Right cardiac atrium (tissue), 5 donors: Measurements from ENCODE around the gene MCL1. TPM values are rescaled to one million over a fixed set of nuclear protein-coding genes. Genes with fewer than 3 reads are reported as not detected.

Experiments
- ATAC-seq, 2 donors: fragments of 200-7000 bp; cut with Tn5 transposase; one replicate each; pipeline versions ENCODE4 v1.8.0 to v1.9.1; 2020; ENCODE audit warnings: moderate library complexity in 2 of 2, mild to moderate bottlenecking in 1 of 2
- DNase-seq, 3 donors: peaks; one replicate each; pipeline ENCODE4 v3.0.0-alpha.2; 2020
- H3K27ac ChIP-seq: one replicate; pipeline ENCODE4 v1.5.1; 2013; ENCODE audit warnings: mild to moderate bottlenecking, low read length, control low read depth, moderate library complexity
- H3K27me3 ChIP-seq: one replicate; pipeline ENCODE4 v1.6.1; 2013; ENCODE audit not compliant: control insufficient read depth, insufficient read depth
- H3K4me1 ChIP-seq: one replicate; pipeline ENCODE4 v1.6.1; 2013; ENCODE audit warnings: low read length; ENCODE audit not compliant: control insufficient read depth, insufficient read depth
- H3K4me3 ChIP-seq: one replicate; pipeline ENCODE4 v1.5.1; 2013; ENCODE audit warnings: low read length, control low read depth
- H3K9me3 ChIP-seq: one replicate; pipeline ENCODE4 v1.6.1; 2013; ENCODE audit warnings: low read length; ENCODE audit not compliant: control insufficient read depth
- WGBS: extraction: QIAGEN DNeasy Blood & Tissue Kit; methylation state at CpG from one replicate; pipeline ENCODE4 v1.1.7; 2013; 5-methylcytosine and 5-hydroxymethylcytosine counted together
- intact Hi-C, 4 donors: fragments of 100-400 bp; cut with DNase I; formaldehyde crosslinking; loops; one replicate each; pipeline versions ENCODE4 v1.11.0 to v1.14.0; 2022 to 2023
- polyA plus RNA-seq: library from polyadenylated mRNA; stranded (reverse); fragments of 200-250 nt; gene quantifications from one replicate; pipeline ENCODE4 v1.2.3, GENCODE V29; 2013
- total RNA-seq, 4 donors: library from RNA; stranded (reverse); fragmentation: NEBNext Ultra II Directional; extraction: Animal tissue kit (Norgen Biotek cat#: 25700); gene quantifications; one replicate each; pipeline ENCODE4 v1.2.1, GENCODE V29; 2021
- donor health status: healthy with polysubstance abuse.
- donor health status: DM: no; HTN: yes; CAD: no.
- donor health status: DM: no; HTN: no; CAD: no.
- donor health status: DM: no; HTN: yes; CAD: no; lungs with severe emphysema.
- donor health status: DM: yes; HTN: yes; CAD: no.

MCL1 gene
- total and polyA plus RNA-seq, 5 donors = 65.5 to 130 (median 80.0) TPM

DNA sequence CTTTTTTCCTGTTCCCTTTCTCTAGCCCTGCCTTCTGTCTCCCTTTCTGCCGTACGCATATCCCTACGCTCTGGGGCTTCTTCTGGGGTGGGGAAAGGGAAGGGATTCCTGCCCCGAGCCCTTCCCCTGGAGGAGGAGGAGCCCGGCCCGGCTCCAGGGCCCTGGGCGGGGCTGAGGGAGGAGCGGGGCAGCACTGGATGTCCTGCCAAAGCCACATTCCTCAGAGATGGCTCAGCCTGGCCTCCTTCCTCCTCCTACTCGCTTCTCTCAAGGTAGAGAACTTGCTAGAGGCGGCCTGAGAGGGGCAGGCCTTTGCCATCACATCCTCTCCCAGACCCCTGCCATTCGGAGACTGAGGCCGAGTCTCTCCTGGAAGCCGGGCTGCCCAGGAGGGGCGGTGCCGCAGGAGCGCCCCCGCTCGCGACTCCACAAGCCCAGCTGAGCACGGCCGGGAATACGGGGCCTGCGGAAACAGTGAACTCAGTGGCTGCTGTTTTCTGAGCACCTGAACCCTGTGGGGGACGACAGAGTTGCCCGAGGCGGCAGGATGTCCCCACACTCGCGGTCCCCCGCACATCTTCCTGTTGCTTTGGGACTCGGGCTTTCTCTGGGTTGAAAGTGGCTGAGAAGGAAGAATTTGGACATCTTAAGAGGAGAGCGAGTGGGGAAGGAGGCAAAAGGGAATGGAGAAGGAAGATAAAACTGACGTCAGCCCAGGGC lies 18.0 kb downstream of the MCL1 start:
- ATAC-seq = peak; percentile 88 to 91
- Histone ChIP-seq H3K27ac (peak overlapping the region; percentile 97), H3K4me3 (peak overlapping the region; percentile 54), H3K27me3 (no peaks in the 10 kb centered on the region), H3K9me3 (no peaks in the 10 kb centered on the region), H3K4me1 (peaks cover 22% of the 10 kb centered on the region)
- intact Hi-C loops = loop anchor here in 2 of 4 donors (2.0 to 10.0 kb wide), 2 partner anchors 59 to 63 kb away; partner anchors contain the start of gene ENSA (in 1 of the 2)
- DNase-seq = peak; percentile 95 to 97 (median 97)
- WGBS = under 1% methylated on average over 32 of the region's 32 CpGs

DNA sequence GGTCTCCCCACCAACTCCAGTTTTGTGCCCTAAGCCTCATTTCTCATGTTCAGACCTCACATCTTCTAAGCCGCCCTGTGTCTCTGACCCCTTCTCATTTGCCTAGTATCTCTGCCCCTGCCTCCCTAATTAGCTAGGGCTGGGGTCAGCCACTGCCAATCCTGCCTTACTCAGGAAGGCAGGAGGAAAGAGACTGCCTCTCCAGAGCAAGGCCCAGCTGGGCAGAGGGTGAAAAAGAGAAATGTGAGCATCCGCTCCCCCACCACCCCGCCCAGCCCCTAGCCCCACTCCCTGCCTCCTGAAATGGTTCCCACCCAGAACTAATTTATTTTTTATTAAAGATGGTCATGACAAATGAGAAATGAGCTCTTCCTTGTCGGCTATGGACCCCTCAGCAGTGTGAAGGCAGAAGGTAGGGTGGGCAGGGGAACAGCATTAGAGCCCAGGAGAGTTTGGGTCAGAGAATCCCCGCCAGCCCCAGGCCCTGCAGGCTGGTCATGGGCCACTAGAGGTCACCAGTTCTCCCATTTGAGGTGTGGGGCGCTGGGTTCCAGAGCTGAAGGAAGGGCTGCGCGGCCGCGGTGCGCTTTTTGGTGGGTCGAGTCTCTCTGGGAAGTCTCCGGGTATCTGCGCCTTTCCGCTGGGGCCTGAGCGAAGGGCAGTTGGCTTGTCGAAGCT lies 18.7 kb downstream of the MCL1 start:
- intact Hi-C loops = loop anchor here in 2 of 4 donors (2.0 to 10.0 kb wide), 2 partner anchors 60 to 64 kb away; partner anchors contain the start of gene ENSA (in 1 of the 2)
- DNase-seq (peak; percentile 89 to 95 (median 95)), ATAC-seq (peak; percentile 56 to 61)
- 16% methylated on average over 17 of the region's 17 CpGs for WGBS
- Histone ChIP-seq H3K4me1 (peaks cover 22% of the 10 kb centered on the region), H3K4me3 (peak overlapping the region; percentile 54), H3K27ac (peak overlapping the region; percentile 97), H3K9me3 (no peaks in the 10 kb centered on the region), H3K27me3 (no peaks in the 10 kb centered on the region)

DNA sequence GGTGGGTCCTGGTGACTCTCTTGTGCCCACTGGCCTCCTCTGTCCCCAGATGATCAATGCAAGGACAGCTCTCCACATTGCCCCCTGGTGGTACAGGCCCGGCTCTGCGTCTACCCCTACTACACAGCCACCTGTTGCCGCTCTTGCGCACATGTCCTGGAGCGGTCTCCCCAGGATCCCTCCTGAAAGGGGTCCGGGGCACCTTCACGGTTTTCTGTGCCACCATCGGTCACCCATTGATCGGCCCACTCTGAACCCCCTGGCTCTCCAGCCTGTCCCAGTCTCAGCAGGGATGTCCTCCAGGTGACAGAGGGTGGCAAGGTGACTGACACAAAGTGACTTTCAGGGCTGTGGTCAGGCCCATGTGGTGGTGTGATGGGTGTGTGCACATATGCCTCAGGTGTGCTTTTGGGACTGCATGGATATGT lies 19.4 kb downstream of the MCL1 start:
- H3K4me3 ChIP-seq = no peak overlapping the region
- DNase-seq (peak; percentile 79 to 90 (median 84)), ATAC-seq (peak; percentile 5 to 19)
- no peaks in the 10 kb centered on the region for H3K9me3 ChIP-seq
- H3K27me3 ChIP-seq = no peaks in the 10 kb centered on the region
- peak overlapping the region; percentile 97 for H3K27ac ChIP-seq
- peaks cover 22% of the 10 kb centered on the region for H3K4me1 ChIP-seq
- 37% methylated on average over 9 of the region's 9 CpGs for WGBS
- intact Hi-C loops = loop anchor here in 2 of 4 donors (2.0 to 10.0 kb wide), 2 partner anchors 61 to 65 kb away; partner anchors contain the start of gene ENSA (in 1 of the 2)

DNA sequence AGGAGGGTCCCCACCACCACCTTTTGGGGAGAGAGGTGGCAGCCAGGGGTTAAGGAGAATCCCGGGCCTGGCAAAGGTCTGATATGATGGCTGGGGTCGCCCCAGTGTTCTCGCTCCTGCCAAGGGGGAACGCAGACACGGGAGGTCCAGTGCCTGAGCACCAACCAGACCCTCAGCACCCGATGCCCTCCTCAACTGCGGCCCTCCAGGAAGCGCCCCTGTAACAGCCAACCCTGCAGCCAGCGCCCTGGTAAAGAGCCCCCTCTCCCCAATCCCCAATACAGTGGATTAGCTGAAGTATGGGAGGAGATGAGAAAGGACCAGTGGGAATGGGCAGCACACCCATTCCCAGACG lies 19.8 kb downstream of the MCL1 start:
- Histone ChIP-seq H3K9me3 (no peaks in the 10 kb centered on the region), H3K27ac (peak overlapping the region; percentile 3), H3K4me3 (no peak overlapping the region), H3K27me3 (no peaks in the 10 kb centered on the region), H3K4me1 (peaks cover 22% of the 10 kb centered on the region)
- no peak for DNase-seq
- intact Hi-C loops = loop anchor here in 2 of 4 donors (2.0 to 10.0 kb wide), 2 partner anchors 61 to 65 kb away; partner anchors contain the start of gene ENSA (in 1 of the 2)
- WGBS = 71% methylated on average over 10 of the region's 10 CpGs
- no peak for ATAC-seq

DNA sequence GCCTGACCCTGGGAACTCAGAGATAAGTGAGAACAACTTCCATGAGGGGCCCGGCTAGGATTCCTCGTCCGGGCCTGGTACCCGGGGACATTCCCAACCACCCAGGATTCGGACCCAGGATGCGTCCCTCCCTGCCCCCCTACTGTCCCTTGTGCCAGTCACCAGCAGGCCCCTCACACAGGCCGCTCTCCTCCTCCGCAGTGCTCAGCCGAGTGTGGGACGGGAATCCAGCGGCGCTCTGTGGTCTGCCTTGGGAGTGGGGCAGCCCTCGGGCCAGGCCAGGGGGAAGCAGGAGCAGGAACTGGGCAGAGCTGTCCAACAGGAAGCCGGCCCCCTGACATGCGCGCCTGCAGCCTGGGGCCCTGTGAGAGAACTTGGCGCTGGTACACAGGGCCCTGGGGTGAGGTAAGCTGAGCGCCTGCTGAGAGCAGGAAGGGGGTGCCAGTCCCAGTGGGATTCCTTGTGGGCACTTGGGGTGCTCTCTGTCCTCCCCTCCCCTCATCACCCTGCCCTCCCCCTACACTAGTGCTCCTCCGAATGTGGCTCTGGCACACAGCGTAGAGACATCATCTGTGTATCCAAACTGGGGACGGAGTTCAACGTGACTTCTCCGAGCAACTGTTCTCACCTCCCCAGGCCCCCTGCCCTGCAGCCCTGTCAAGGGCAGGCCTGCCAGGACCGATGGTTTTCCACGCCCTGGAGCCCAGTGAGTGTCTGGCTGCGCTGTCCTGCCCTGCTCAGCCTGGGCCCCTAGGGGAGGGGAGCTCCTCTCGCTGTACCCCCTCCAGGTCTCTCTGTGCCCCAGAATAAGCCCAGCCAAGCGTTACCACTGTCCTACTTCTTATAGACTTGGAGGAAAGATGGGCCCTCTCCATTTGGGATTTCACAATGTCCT lies 20.4 kb downstream of the MCL1 start:
- intact Hi-C loops = no loop called here
- WGBS = 60% methylated on average over 28 of the region's 28 CpGs

DNA sequence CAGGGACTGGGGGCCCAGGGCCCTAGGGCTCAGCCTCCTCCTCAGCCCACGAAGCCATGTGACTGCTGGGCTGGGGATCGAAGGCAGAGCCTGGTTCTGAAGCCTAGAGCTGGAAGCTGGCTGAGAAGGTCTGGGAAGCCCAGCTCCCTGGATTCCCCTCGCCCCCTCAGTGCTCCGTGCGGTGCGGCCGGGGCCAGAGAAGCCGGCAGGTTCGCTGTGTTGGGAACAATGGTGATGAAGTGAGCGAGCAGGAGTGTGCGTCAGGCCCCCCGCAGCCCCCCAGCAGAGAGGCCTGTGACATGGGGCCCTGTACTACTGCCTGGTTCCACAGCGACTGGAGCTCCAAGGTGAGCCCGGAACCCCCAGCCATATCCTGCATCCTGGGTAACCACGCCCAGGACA lies 21.1 kb downstream of the MCL1 start:
- Histone ChIP-seq H3K9me3 (no peaks in the 10 kb centered on the region), H3K27ac (no peak overlapping the region), H3K4me3 (no peak overlapping the region), H3K27me3 (no peaks in the 10 kb centered on the region), H3K4me1 (peaks cover 17% of the 10 kb centered on the region)
- ATAC-seq (no peak), DNase-seq (peak in 1 of 3 donors; percentile 49)
- intact Hi-C loops = no loop called here
- 78% methylated on average over 15 of the region's 15 CpGs for WGBS

More for the DNA sequence above, 20.4 kb downstream of the MCL1 start:
- no peaks in the 10 kb centered on the region for H3K27me3 ChIP-seq
- peaks cover 22% of the 10 kb centered on the region for H3K4me1 ChIP-seq
- no peaks in the 10 kb centered on the region for H3K9me3 ChIP-seq
- H3K27ac ChIP-seq = no peak overlapping the region
- no peak overlapping the region for H3K4me3 ChIP-seq
- DNase-seq = peak; percentile 81 to 90 (median 90)
- ATAC-seq = peak; percentile 1 to 14

DNA sequence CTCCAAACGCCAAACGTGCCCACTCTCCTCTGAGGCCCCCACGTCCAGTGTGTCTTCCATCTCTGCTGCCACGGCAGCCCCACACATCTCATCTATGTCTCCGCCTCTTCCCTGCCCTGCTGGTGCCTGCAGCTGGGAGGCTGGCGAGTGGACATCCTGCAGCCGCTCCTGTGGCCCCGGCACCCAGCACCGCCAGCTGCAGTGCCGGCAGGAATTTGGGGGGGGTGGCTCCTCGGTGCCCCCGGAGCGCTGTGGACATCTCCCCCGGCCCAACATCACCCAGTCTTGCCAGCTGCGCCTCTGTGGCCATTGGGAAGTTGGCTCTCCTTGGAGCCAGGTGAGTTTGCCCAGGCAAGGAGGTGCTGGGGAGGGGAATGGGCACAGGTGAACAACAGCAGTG lies 21.6 kb downstream of the MCL1 start:
- Histone ChIP-seq H3K4me3 (no peak overlapping the region), H3K27ac (no peak overlapping the region), H3K27me3 (no peaks in the 10 kb centered on the region), H3K4me1 (peaks cover 15% of the 10 kb centered on the region), H3K9me3 (no peaks in the 10 kb centered on the region)
- ATAC-seq (no peak), DNase-seq (peak in 1 of 3 donors; percentile 51)
- intact Hi-C loops = no loop called here
- 85% methylated on average over 15 of the region's 15 CpGs for WGBS

DNA sequence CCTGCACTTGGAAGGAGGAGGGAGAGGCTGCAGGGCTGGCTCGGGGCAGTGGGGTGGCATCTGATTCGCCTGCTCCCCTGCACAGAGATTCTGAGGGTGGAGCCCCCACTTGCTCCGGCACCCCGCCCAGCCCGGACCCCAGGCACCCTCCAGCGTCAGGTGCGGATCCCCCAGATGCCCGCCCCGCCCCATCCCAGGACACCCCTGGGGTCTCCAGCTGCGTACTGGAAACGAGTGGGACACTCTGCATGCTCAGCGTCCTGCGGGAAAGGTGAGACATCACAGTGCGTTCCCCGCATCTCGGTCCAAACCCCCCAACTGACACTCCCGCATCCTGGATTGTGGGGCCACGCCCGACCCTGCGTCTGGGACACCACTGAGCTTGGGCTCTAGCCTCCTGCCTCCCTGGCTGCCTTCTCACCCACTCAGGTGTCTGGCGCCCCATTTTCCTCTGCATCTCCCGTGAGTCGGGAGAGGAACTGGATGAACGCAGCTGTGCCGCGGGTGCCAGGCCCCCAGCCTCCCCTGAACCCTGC lies 22.3 kb downstream of the MCL1 start:
- H3K27ac ChIP-seq = no peak overlapping the region
- H3K4me1 ChIP-seq = peaks cover 12% of the 10 kb centered on the region

DNA sequence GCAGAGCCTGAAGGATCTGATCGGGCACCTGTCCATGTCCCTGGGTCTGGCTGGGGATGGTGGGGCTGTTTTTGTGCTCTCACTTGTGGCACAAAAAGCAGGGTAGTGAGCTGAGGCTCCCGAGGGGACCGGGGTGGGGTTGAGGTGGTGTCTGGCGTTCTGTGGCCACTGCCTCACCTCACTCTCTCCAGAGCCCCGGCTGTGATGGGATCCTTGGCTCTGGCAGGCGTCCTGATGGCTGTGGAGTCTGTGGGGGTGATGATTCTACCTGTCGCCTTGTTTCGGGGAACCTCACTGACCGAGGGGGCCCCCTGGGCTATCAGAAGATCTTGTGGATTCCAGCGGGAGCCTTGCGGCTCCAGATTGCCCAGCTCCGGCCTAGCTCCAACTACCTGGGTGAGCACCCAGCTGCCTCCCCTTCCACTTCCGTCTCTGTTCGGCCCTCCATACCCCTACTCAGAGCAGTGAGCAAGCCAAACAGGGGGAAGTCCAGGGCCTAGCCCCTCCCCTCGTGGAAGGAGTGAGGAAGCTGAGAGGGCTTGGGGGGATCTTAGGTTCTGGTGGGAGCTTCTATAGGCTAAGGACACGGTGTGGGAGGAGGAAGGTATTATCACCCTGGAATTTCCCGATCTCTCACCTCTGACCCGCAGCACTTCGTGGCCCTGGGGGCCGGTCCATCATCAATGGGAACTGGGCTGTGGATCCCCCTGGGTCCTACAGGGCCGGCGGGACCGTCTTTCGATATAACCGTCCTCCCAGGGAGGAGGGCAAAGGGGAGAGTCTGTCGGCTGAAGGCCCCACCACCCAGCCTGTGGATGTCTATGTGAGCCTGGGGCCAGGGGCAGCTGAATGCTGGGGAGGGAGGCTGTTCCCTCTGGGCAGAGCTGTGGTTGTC lies 23.2 kb downstream of the MCL1 start:
- DNase-seq (peak in 2 of 3 donors; percentile 37 to 66), ATAC-seq (no peak)
- H3K27ac ChIP-seq = no peak overlapping the region
- peaks cover 12% of the 10 kb centered on the region for H3K4me1 ChIP-seq
- 70% methylated on average over 26 of the region's 26 CpGs for WGBS
- H3K27me3 ChIP-seq = no peaks in the 10 kb centered on the region
- no peaks in the 10 kb centered on the region for H3K9me3 ChIP-seq
- no peak overlapping the region for H3K4me3 ChIP-seq
- intact Hi-C loops = no loop called here

More for the DNA sequence above, 22.3 kb downstream of the MCL1 start:
- H3K27me3 ChIP-seq = no peaks in the 10 kb centered on the region
- 90% methylated on average over 26 of the region's 26 CpGs for WGBS
- intact Hi-C loops = no loop called here
- no peaks in the 10 kb centered on the region for H3K9me3 ChIP-seq
- no peak overlapping the region for H3K4me3 ChIP-seq
- DNase-seq = peak in 2 of 3 donors; percentile 52 to 68
- ATAC-seq = no peak
